ENCODE measurements around the gene FBXW4. TPM values are rescaled to one million over a fixed set of nuclear protein-coding genes. Genes with fewer than 3 reads are reported as not detected.

FBXW4 gene
- total RNA-seq, 1 experiment from 2014 or later, result 26.5 TPM

DNA sequence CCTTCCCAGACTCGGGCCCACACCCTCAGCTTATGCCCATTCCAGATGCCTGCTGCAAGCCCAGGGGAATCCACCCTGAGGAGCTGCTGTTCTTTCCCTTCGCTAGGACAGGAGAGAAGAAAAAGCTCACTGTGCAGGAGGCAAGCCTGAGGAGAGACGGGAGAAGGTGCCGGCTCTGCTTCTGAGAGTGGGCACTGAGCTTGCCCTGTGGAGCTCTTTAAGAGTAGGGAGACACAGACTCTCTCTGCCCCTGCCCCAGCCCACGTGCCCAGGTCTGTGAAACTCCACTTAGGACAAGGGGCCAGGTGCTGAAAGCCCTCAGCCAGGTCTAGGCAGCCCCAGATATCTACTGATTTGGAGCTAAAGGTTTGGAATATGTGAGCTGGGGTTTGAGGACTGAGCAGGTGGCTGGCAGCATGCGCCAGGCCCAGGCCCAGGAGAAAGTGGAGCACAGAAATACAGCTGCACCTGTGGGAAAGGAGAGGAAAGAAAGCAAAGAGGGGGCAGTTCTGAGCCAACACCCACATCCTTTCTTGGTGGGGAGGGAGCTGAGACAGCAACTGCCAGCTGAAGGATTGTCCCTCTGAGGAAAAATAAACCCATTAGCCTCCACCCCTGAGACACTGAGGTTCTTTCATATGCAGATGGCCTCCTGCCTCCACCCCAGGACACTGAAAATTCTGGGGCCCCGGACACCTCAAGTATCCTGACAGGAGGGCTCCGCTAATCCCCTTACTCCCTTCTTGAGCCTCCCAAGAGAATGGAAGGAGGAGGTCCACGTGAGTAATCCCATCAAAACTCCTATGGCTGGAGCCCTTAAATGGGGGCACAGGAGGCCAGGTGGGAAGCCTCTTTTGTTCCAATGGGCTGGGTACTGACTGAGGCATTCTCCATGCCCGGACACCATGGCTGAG lies 114.2 kb downstream of the FBXW4 start:
- DNase-seq (ENCODE audit: low spot score), result no peak

- no peak for DNase-seq (ENCODE audit: low spot score)
Observed at GRCh38 chr10:101579516-101579870, 115.5 kb downstream of the FBXW4 start.

DNA sequence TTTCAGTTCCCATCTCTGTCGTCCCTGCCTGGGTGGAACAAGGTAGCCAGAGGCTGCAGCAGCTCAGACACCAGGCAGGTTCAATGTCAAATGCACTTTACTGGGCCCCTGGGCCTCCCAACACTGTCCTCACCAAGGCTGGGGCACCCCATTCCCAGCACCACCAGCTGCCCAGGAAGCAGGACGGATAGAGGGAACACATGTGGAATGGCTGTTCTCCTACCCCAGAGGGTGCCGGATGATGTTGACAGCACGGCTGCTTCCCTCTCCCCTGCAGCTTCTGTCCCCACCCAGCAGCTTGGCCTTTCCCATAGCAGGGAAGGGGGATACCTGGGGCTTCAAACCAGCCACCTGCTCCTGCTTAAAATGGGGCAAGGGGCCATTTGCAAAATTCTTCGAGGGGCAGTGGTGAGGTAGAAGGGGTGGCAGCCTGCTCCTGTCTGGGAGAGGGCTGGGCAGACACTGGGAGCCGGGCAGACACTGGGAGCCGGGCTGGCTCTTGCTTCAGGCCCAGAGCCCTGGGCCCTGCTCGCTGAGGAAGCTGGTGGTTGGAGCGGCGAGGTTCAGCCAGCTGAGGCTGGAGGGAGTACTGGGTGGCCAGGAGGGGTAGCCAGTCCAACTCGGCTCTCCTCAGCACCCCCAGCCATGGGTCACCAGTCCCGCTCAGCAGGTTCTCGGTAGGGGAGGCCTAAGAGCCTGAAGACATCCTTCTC lies 116.0 kb downstream of the FBXW4 start:
- no peak for DNase-seq (ENCODE audit: low spot score)

DNA sequence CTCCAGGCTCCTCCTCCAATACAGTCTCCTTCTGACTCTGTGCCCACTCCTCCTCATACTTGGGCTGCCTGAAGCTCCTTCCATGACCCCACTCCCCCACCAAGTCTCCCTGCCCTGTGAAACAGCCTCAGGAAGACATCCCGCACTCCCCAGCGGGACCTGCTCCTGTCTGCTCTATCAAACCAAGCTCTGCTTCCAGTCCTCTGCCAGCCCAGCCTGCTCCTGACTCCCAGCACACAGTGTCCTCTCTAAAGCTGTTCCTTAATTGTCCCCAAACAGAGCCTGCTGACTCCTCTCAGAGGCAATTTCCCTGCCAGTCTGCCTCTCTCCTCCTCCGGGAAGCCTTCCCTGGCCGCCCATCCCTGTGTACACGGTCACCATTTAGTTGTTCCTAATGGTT lies 116.8 kb downstream of the FBXW4 start:
- no peak for DNase-seq (ENCODE audit: low spot score)

DNA sequence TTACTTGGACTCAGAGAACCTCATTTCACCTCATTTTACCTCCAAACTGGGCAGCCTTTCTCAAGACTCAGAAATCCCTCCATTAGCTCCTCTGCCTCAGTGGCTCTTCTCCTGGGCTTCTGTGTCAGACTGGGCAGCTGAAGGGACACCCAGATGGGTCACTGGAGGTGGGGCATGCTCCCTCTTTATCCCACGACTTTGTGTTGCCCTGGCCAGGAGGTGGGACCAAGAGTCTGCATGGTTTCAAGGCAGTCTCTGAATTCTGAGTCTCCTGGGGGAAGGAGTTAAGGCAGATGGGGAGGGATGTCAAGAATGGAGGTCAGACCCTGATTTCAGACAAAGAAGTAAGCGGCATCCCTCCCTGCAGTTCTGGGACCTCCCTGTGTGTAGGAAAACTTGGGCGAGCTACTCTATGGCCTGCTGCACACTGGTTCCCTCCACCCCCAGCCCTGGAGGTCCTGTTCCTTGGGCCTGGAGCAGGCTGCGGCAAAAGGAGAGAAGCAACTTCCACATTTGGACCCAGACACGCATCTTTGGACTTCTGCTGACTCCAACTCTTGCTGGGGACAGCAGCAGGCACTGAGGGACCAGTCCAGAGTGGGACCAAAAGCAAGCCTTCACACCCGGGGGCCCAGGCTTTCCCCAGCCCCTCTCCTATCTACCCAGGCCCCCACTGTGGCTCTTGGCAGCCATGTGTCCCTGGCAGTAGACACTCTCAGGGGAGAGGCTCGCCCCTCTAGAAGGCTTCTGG lies 117.7 kb downstream of the FBXW4 start:
- DNase-seq (ENCODE audit: low spot score), result no peak

GRCh38 chr10:101576211-101576863 lies 118.6 kb downstream of the FBXW4 start:
- DNase-seq (ENCODE audit: low spot score), result peak; percentile 33

DNA sequence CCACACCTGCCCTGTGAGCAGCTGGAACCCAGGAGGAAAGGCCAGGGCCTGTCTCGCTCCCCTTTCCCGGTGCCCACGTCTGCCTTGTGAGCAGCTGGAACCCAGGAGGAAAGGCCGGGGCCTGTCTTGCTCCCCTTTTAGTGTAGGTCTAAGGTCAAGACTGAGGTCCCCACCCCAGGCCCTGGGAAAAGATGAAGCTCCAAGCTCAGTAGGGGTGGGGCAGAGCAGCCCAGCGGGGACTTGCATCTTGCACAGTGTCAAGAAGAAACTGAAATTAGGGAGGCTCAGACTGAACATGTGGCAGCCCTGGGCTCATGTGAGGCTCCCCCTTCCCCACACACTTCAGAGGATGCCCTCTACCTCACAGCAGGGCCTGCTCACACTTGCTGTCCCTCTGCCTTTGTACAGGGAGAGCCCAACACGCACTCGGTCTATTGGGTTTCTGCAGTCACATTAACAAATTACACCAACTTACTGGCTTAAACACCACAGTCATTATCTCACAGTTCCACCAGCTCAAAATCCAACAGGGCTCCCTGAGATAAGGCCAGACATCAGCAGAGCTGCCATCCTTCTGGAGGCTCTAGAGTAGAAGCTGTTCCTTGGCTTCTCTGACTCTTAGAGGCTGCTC lies 119.3 kb downstream of the FBXW4 start:
- no peak for DNase-seq (ENCODE audit: low spot score)

GRCh38 chr10:101575091-101575490 lies 119.9 kb downstream of the FBXW4 start:
- no peak for DNase-seq (ENCODE audit: low spot score)

DNA sequence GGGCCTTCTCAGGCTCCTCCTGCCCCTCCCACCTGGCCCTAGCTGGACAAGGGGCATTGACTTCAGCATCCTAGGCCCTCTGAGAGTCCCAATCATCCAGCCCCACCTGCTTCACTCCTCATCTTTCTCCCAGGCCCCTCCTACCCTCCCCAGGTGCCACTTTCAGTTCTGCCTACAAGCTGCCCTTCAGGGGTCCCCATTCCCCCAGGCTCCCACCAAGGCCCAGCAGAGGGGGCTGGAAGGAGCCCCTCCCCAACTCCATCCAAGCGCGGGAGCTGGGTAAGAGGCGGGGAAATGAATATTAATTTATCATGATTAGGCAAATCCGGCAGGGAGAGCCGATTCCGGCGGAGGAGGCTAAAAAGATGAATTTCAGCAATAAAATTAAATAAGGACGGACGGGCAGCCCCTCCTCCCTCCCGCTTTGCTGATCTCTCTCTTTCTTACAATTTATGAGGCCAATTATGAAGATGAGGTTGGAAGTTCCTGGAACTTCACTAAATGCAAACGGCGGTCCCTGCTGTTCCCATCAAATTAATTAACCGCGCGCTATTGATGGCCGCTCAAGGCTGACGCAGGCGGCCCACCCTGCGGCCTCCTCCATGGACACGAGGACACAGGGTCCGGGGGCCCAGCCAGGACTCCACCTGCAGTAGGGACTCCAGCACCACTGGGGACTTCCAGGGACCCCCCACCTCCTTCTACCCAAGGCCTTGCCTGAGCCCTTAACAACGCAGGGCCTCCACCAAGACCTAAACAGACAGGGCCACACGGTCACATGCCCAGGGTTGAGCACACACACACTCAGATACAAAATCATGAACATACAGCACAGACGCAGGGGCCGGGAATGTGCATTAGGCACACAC lies 120.9 kb downstream of the FBXW4 start:
- DNase-seq (ENCODE audit: low spot score), result no peak

- DNase-seq (ENCODE audit: low spot score), result no peak
Observed at GRCh38 chr10:101572785-101573184, 122.2 kb downstream of the FBXW4 start.

DNA sequence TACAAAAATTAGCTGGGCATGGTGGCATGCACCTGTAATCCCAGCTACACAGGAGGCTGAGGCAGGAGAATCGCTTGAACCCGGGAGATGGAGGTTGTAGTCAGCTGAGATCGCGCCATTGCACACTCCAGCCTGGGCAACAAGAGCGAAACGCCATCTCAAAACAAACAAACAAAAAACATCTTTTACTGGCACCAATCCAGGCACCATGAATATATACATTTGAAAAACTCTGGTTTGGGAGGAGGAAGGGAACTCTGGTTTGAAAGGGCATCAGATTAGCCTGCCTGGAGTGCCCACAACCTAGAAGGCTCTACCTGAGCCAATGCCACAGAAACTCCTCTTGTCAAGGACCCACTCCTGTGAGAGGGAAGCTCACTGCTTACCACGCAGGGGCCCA lies 122.8 kb downstream of the FBXW4 start:
- DNase-seq (ENCODE audit: low spot score), result no peak

DNA sequence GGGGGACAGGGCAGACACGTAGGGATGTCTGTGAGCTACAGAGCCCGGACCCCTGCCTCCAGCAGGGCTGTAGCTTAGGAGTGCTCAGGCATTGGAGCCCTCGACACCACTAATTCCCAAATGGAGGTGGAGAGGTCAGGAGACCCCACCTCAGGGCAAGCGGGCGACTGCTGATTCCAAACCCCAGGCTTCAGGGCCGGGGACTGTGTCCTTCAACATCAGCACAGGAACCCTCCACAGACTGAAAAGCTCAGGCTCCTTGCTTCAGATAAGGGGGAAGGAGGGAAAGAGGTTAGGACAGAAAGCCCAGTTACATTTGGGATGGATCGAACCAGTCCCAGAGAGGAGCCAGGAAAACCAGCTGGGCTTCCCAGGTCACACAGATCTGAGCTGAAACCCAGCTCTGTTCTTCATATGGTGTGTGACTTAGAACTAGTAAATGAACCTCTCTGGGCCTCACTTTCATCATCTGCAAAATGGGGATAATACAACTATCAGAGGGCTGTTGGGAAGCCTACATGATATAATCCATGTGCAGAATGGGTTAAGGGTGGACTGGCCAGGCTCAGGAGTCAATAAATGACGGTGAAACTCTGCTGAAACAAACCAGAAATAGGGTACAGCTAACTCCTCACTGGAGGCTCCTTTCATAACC lies 123.6 kb downstream of the FBXW4 start:
- no peak for DNase-seq (ENCODE audit: low spot score)

DNA sequence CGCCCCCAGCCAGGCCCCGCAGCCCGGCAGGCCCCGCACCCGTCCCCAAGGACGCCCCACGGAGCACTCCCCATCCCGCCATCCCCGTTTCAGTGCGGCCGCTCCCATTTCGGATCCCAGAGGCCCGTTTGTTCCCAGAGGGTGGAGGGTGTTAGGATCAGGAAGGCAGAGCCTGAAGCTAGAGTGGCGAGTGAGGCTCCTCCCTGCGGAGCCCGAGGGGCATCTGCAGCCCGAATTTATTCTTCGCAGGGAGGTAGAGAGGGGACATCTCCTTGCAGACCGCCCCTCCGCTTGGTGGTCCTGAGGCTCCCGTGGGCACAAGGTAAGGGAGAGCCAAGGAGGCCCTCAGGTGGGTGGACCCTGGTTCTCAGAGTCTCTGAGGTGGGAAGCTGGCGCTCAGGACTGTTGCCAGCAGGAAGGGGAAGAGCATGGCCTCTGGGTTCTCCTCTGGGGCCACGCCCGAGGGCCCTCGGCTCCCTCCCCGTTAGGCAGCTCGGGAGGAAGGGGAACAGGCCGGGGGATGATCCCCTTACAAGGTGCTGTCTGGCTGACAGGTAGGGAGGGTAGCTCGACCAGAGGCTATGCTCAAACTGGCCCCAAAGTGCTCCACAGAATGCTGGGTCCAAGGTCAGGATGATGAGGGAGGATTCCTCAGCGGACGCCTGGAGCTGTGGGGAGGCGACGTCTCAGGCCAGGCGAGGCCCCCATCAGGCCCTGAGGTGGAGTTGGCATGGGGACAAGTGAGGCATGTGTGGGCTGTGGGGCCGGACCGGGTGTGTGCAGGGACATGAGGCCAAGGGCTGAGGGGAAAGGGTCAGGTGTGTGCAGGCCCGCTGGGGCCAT lies 124.3 kb downstream of the FBXW4 start:
- peak; percentile 13 for DNase-seq (ENCODE audit: low spot score)

DNA sequence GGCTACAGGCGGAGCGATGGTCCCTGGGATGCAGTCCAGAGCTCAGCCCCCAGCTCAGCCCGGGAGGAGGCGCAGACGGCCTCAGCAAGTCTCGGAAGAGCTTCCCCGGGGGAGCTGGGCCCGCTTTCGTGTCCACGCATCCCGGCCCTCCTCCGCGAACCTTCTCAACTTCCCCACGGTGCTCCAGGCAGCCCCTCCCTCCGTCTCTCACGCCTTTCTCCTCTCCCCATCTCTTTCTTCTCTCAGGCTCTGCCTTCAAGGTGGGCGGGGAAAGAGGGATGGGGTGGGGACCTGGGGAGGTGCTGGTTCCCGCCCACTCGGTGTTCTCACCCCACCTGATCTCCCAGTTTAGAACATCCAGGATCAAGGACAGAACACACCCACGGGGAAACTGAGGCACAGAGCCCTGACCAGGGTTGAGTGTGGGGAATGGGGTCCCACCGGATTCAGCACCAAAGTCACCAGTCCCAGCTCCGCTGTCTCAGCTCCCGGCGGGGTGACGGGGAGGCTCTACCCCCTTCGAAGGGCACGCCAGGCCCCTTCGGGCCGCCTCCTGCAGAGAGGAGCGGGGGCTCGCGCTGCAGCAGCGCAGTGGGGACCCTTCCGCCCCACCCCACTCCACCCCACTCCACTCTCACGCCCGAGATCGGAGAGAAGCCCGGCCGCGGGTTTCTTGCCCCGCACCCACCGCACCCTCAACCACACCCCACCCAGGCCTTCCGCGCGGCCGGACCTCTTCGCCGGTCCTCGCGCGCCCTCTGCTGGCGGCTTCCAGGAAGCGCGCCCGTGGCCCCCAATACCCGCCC lies 125.1 kb downstream of the FBXW4 start:
- DNase-seq (ENCODE audit: low spot score), result peak; percentile 70

- no peak for DNase-seq (ENCODE audit: low spot score)
Observed at GRCh38 chr10:101569323-101569621, 125.7 kb downstream of the FBXW4 start.

GRCh38 chr10:101568054-101568745 lies 126.8 kb downstream of the FBXW4 start:
- no peak for DNase-seq (ENCODE audit: low spot score)

DNA sequence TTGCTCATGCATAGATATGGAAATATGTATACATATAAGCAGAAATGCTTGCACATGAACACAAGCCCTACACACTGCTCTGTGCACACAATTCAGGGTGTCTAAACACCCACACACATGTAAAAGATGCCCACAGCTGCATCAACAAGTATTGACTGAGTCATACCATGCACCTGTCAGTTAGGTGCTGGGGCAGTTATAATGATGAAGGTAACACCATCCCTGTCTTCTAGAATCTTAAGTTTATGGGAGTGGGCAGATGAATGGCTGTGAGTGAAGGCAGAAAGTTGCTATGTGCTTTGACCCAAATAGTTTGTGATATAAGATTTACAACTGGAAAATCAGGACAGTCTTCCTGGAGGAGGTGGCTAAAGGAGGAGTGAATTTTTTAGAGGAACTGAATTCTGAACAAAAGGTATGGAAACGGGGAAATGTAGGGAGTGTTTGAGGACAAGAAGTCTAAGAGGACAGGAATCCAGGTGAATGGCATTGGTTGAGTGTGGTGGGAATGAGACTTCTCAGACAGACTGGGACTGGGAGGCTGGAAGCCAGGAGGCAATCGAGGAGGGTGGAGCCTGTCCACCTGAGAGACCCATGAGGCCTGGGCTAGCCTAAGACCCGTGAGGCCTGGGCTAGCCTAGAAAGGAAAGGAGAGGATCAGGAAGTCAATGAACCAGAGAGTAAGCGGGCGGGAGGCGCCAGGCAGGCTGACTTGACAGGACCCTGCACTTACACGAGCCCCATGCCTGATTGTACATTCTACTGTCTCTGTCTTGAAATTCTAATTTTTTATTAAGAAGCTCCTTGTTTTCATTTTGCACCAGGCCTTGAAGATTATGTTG lies 127.6 kb downstream of the FBXW4 start:
- DNase-seq (ENCODE audit: low spot score), result no peak

Measured in A172 (cell line).